GM21619 (cell line): ENCODE measurements around the gene DEPDC1.
"Not testable (repeated sequence)": the region's sequence is repeated elsewhere in the genome, so short reads cannot be mapped to it uniquely, and the experiment has no call there.

Experiments used
- ATAC-seq: cut with Tn5 transposase; IDR thresholded peaks from one replicate; pipeline ENCODE4 v1.9.1; 2021; ENCODE audit not compliant: unreplicated experiment

Gene DEPDC1

DNA sequence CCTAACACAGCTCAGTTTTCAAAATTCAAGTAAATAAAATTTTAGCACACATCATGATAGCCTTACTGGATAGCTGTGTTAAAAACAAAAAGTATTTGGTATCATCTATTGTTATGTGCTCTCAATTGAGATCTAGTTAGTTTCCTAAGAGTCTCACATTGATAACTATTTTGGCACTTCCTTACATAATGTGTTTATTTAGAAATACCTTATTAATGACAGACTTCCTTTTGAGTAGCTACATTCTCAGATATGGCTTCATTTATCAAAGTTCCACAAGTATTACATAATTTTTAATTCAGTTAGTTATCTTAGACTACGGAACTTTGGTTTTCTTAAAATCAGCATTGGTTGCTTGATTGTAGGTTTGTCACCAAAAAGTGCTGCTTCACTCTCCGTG lies 20.3 kb downstream of the DEPDC1 start:
- ATAC-seq = not testable (repeated sequence)

DNA sequence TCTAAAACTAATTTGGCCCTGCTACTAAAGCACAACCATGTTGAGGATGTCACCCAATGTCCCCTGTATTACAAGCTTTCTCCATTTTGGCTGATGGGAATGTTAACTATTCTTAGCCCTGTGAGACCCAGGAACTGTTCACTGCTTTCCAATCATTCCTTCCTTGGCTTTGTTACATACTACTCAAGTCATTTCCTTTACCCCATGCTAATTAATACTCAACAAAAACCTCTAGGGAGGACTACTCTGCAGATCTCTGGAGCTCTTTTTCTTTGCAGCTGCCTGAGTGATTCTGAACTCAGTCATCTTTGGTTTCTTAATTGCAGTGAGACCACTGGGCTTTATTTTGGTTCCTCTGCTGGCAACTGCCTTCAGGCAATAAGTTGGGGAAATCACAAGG lies 23.8 kb downstream of the DEPDC1 start:
- ATAC-seq = no peak

DNA sequence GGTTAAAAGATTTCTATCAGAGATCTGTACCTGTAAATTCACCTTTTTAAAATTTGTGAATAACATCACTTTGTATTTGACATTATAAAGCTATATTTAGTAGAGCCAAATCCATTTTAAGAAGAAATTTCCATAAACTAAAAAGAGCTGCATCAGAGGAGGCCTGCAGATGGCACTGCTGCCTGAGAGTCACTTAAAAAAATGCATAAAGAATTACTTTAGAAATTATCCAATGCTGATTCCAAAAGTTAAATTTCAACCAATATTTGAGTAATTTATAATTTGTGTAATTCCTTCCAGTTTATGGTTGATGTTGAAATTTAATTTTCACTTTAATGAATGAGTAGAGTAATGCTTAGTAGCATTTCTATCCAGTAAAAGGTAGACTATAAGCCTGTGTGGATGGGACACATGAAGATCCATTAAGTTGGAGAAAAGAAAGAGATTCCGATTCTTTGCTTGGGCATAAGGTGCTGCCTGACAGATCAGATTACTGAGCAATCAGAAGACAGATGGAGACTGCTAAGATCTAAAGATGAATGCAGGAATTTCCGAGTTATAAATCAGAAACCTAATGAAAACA lies 26.4 kb downstream of the DEPDC1 start:
- no peak for ATAC-seq

DNA sequence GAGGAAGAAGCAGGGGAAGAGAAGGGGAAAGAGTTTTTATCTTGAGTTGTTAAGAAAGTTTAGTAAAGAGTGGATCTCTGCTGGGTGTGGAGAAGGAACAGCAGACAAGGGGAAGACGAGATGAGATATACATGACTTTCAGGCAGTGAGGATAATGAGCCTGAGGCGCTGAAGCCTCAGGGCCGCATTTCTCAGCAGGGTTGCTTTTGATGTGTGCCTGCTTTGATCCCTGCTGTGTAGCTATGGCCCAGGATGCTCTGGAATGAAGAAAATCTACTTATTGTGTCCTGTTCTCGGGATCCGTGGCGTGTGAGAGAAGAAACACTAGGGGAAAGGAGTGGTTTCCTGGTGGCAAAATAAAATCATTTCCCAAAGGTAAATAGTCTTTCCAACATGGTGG lies 32.0 kb downstream of the DEPDC1 start:
- no peak for ATAC-seq

DNA sequence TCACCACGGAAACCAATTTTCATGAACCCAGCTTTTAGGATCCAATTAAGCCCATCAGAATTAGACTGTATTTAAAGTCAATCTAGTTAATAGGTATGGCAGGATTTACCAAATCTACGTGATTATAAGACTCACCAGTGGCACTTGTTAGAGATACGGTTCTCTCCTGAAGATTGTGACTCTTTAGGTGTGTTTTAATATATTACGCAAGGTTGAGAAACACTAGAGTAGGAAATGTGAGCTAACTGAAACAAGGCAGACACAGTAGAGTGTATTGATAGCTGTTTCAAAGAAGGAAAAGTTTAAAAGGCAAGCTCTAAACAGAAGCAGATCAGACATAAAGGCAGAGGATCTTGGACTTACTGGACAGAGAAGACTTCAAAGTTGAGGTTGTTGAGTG lies 35.9 kb downstream of the DEPDC1 start:
- no peak for ATAC-seq

DNA sequence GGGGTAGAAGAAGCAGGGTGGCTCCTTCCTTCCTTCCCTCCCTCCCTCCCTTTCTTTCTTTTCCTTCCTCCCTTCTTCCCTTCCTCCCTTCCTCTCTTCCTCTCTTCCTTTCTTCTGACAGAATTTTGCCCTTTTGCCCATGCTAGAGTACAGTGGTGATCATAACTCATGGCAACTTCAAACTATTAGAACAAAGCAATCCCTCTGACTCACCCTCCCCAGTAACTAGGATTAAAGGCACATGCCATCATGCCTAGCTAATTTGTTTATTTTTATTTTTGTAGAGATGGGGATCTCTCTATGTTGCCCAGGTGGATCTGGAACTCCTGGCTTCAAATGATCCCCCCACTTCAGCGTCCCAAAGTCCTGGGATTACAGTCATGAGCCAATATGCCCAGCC lies 37.1 kb downstream of the DEPDC1 start:
- ATAC-seq = no peak

DNA sequence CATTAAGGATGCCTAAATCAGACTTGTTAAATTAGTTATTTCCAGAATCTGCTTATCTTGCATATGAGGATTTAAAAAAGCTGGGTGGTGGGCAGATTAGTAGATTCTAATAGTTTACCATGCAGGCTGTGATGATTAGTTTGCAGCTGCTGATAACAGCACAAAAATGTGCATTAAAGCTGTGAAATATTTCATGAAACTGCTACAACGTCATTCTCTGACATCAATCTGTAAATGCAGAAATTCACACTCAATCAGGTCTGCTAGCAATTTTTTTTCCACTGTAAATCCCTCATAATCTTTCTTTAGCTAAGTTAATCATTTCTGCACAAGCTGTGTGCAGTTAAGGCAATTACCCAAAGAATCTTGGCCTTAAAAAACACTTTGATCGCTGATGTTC lies 37.8 kb downstream of the DEPDC1 start:
- ATAC-seq = no peak

DNA sequence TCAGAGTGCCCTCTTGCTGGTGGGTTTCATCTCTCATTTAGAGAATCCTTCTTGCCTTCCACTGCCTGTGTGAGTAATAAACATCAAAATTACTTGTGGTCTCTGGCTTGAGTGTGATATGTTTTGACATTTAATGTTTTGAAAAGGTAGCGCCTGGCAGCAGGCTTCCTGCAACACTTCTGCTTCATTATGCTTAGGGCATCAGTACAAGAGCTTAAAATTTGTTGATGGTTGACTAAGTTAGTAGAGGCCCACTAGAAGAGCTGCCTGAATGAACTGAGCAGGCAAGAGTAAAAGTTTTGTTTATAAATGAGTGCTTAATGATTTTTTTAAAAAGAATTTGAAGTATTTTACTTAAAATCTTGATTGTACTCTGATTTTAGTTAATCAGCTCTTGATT lies 40.7 kb downstream of the DEPDC1 start:
- ATAC-seq = no peak

DNA sequence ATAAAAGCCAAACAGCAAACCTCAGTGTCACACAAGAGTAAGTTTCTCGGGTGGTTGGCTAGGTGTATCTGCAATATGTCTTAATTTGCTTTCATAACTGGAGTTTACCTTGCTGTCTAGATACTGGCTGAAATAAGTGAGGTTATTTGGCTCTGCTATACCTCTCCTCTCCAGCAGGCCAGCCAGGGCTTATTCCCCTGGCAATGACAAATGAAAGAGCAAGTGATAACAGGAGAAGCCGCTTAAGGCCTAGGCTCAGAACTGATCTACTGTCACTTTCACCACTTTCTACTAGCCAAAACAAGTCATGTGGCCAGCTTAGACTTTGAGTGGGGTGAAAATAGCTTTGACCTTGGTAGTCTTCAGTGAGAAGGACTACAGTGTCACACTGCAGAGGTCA lies 42.3 kb downstream of the DEPDC1 start:
- ATAC-seq = peak; percentile 80

DNA sequence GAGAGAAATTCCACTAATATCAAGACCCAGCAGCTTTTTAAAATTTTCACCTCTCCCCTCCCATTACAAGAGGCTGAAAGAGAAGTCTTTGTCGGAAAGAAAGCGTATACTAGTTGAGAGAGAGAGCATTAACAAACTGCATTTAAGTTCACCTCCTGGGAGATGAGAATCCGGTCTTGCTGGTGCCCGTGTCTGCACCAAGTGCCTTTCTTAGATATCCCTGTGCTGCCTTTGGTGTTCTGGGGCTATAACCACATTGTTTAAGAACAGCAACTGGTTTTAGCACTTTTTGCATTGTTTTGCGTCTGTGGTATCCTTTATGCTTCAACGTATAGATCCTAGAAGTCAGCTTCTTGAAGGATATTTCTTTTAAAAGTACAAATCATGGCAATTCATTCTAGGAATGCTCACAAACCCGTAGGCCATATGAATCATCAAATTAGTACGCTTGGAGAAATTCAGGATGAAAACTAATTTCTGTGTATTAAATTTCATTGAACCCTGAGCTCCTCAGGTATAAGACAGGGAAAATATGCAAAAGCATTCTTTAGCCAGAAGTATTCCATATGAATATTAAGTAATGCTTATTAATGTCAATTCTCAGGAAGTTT lies 43.7 kb downstream of the DEPDC1 start:
- no peak for ATAC-seq

DNA sequence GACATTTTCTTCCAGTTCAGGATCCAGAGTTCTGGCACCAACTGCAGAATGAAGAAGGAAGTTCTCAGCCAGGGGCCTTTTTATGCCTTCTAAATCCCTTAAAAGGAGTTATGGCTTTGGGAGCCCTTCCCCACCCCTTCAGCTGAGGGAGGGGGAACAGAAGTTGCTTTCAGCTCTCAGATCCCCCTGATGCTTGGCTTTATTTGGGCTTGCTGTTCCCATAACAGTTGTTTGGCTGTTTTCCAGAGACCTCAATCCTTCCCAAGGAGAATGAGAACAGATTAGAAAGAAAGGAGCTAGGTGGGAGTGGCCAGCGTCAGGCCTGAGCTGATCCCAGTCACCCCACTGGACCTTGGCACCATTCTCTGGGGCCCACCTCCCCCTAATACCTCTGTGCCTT lies 47.0 kb downstream of the DEPDC1 start, which contains the start of gene RPE65:
RPE65 (minus strand) TSS at position 54 of the 400 bp plus-strand sequence; CDS start at position 5, 49 bp downstream.
- no peak for ATAC-seq

DNA sequence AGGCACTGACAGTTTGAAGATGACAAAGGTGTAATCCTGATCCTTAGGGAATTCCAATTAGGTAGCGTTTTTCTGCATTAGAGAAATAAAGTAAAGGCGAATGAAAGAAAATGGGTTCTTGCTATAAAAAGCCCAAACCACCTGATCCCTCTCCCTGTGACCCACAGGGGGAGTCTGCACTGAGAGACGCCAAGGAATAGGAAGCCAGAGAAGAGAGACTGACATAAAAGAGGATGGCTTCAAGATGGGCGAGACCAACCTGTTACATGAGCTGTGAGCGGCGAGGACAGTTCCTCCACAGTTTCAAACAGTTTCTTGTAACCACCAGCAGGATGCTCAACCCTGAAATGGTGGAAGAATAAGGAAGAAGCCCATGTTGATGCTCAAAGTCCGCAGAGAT lies 48.5 kb downstream of the DEPDC1 start:
- no peak for ATAC-seq

DNA sequence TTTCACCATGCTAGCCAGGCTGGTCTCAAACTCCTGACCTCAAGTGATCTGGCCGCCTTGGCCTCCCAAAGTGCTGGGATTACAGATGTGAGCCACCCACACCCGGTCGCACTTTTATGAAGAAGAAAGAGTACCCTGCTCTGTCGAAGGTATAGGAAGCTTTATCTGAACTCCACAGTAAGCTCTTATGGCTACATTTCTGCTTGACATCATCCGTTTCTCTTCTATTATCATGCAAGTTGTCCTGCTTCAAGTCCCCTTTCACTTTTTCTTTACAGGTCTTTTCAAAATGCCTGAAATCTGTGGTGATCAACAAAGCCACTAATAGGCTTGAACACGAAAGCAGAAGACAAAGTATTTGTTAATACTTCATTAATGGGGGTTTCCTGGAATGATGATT lies 51.2 kb downstream of the DEPDC1 start:
- no peak for ATAC-seq

DNA sequence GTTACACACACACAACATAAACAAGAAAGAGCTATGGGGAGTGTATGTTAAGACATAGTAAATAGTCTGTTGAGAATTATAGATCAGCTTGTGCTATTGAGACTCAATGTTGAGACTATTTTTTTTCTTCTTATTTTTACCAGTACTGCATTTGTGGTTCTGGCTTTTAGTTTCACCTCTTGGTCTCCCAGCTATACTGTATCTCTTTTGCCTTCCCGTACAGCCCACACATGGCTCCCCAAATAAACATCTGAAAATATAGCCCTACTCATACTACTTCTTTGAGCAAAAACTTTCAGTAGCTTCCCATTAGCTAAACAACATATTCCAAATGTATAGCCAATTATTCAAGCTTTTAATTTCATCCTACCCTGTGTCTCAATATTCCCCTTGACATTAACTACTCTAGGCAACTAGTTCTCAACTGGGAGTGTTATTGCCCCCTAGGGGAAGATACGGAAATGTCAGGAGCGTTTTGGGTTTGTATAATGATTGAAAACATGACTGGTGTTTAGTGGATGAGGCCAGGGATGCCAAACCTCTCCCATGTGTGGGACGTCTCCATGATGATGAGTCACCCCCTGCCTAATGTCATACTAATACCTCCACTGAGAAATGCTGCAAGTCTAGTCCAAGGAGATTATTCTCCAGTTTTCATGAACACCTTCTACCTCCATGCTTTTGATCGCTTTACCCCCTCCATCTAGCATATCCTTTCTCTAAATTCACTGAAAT lies 53.9 kb downstream of the DEPDC1 start:
- peak; percentile 90 for ATAC-seq

DNA sequence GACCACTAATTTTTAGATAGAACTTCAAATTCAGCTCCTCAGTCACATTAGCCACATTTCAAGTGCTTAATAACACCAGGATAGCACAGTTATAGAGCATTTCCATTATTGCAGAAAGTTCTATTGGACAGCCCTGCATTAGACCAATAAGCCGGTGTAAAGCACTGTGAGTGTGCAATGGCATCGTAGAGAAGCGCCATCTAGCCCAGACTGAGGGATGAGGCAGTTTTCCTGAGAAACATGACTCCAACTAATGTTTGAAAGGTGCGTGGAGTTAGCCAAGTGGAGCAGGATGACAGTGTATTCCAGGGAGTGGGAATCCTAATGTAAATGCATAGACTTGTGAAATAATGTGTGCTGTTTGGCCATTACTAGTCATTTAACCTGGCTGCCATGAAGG lies 54.9 kb downstream of the DEPDC1 start:
- ATAC-seq = no peak

DNA sequence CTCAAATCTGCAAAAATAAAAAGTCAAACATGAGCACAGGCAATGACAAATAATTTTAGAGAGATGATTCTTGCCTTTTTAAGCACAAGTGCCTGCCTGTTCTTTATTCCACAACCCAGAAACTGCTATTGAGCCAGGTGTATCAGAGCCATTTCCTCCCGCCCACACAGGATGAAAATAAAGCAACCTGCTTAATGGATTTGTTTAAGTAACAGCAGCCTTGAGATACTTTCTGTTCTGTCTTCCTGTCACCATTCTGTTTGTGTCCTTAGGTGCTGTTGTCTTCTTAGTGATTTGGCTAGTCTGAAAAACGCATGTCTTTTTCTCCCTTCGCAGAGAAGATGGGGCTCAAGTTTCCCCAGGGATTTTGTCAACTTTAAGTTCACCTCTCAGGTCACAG lies 58.6 kb downstream of the DEPDC1 start:
- ATAC-seq = no peak

DNA sequence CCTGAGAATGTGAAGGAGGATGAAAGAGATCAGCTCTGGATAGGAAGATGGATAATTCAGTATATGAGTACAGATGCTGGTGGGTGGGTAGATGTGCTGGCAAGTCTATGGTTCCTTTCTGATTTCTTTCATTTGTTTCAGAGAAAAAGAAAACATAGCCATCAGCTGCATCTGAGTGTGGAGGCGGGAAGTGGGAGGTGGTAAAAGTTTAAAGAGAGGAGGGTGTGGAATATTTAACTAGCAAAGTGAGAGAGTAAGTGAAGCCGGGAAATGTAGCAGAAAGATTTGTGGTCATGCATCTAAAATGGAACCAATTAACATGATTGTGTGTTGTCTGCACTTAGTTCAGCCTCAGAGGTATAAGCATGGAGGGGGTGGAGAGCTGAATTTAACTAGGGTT lies 63.5 kb downstream of the DEPDC1 start:
- no peak for ATAC-seq

DNA sequence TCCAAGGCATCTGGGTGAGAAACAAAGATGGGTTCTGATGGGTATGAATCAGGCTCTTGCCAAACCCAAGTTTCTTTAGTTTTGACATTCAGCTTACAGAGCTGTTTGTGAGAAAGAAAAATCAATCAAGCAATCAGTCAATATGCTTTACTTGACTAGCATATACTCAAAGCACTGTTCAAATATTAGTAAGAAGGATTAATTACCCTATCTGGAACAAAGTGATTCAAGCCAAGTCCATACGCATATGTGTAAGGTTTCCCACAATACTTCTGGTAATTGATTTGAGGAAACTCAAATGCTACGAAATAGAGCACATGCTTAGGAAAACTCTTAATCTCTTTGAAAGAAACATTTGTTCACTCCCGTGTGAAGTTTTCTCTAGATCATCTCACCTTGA lies 65.8 kb downstream of the DEPDC1 start:
- ATAC-seq = no peak

DNA sequence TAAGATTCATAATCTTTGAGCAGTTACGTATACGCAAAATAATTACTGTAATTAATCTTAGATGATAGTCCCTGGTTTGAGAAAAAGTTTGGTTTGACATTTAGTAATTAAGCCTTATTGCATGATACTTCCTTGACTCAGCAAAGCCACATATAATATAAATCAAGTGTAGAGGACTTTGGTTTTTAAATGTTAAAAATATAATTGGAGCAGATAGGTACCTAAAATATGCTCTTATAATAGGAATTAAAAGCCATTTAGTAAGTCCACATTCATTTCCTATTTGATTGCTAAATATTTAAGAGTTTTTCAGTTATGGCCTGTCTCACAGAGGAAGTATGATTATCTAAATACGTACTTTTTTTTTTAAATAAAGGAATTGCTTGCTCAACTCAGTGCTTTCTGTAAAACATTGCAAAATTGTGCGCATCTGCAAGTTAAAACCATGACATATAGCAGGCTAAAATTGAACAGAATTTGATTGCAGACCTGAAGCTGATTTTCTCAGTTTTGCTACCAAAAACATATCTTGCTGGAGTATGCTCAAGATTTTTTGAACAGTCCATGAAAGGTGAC lies 67.6 kb downstream of the DEPDC1 start:
- ATAC-seq = no peak

DNA sequence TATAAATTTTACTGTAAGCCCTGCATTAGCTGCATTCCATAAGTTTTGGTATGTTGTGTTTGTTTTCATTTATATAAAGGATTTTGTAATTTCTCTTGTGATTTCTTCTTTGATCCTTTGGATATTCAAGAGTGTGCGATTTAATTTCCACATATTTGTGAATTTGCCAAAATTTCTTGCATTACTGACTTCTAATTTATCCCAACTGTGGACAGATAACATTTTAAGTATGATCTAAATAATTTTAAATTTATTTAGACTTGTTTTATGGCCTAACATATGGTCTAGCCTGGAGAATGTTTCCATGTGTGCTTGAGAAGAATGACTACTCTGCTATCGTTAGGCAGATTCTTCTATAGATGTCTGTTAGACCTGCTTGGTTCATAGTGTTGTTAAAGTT lies 70.3 kb downstream of the DEPDC1 start:
- ATAC-seq = no peak
